ENCODE measurements around the gene GART. TPM values are rescaled to one million over a fixed set of nuclear protein-coding genes. Genes with fewer than 3 reads are reported as not detected.
A peak's percentile ranks its signal among the peaks of the same experiment; 100 is the strongest.

The GART gene
- total RNA-seq, 2 experiments from 2014 or later: 104 to 198 TPM

- Histone ChIP-seq H3K79me2 (ENCODE audit: insufficient read depth, low read depth, low read length) (peaks cover 8% of the 10 kb centered on the region; the same call in 1 of the 2 replicates), H3K9me2 (ENCODE audit: insufficient read depth, low read length) (no peaks in the 10 kb centered on the region), H3K4me2 (ENCODE audit: low read length) (no peak overlapping the region), H3K27ac (ENCODE audit: low read depth, low read length, poor library complexity, severe bottlenecking) (no peak overlapping the region), H3K36me3 (ENCODE audit: insufficient read depth, low read length) (no peaks in the 10 kb centered on the region), H3K4me1 (ENCODE audit: insufficient read depth, low read length, poor library complexity, severe bottlenecking) (peaks cover 14% of the 10 kb centered on the region), H2AFZ (ENCODE audit: low read length) (no peak overlapping the region), H3K4me3 (ENCODE audit: low read depth, low read length, poor library complexity, severe bottlenecking) (no peak overlapping the region), H4K20me1 (ENCODE audit: insufficient read depth, low read length) (no peaks in the 10 kb centered on the region), H3K9me3 (ENCODE audit: low read length) (no peaks in the 10 kb centered on the region)
- POLR2A ChIA-PET: interaction anchor here (0.7 to 4.1 kb wide), 4 partner anchors 9 to 39 kb away, joined by 3 to 43 read pairs (median 6); partner anchors contain the start of gene DNAJC28
- BruUV-seq (replicated peaks): no TSS peak
- TF ChIP-seq CTCF (conservative IDR thresholded peaks at IDR 0.05; ENCODE audit: low read length): no peak
- no peak for TF ChIP-seq EZH2phosphoT487 (IDR thresholded peaks at IDR 0.05; ENCODE audit: borderline replicate concordance, low read depth, low read length)
- DNase-seq (ENCODE audit: low spot score): no peak
- intact Hi-C loops (cut with micrococcal nuclease; ENCODE audit: unreplicated experiment): no loop called here
- CTCF ChIA-PET (ENCODE audit: unreplicated experiment): no interaction called here
Observed at GRCh38 chr21:33481314-33481943, 60.5 kb downstream of the GART start.

- BruUV-seq (replicated peaks): TSS peak; percentile 85
- H3K27ac ChIP-seq (ENCODE audit: low read depth, low read length, poor library complexity, severe bottlenecking): peak overlapping the region; percentile 19
Observed at GRCh38 chr21:33480481-33481103, 61.3 kb downstream of the GART start.

More at GRCh38 chr21:33480481-33481103, 61.3 kb downstream of the GART start:
- H4K20me1 ChIP-seq (ENCODE audit: insufficient read depth, low read length): no peaks in the 10 kb centered on the region
- H3K4me3 ChIP-seq (ENCODE audit: low read depth, low read length, poor library complexity, severe bottlenecking): peak overlapping the region; percentile 88
- no peaks in the 10 kb centered on the region for H3K9me2 ChIP-seq (ENCODE audit: insufficient read depth, low read length)
- no peak for DNase-seq (ENCODE audit: low spot score)
- peak overlapping the region; percentile 86 for H2AFZ ChIP-seq (ENCODE audit: low read length)
- TF ChIP-seq EZH2phosphoT487 (IDR thresholded peaks at IDR 0.05; ENCODE audit: borderline replicate concordance, low read depth, low read length) (no peak), CTCF (conservative IDR thresholded peaks at IDR 0.05; ENCODE audit: low read length) (no peak)
- intact Hi-C loops (cut with micrococcal nuclease; ENCODE audit: unreplicated experiment): loop anchor here (1.0 kb wide), 1 partner anchor 62 kb away; the partner anchor contains the start of gene GART
- ChIA-PET POLR2A (interaction anchor here (0.6 to 4.1 kb wide), 14 partner anchors 10 to 705 kb away, joined by 3 to 43 read pairs (median 4); partner anchors contain the start of genes DNAJC28 and DONSON), CTCF (ENCODE audit: unreplicated experiment) (interaction anchor here (0.7 to 1.2 kb wide), 5 partner anchors 8 to 79 kb away, joined by 3 to 5 read pairs (median 4); partner anchors contain the start of gene DNAJC28)
- no peaks in the 10 kb centered on the region for H3K9me3 ChIP-seq (ENCODE audit: low read length)
- peaks cover 14% of the 10 kb centered on the region for H3K4me1 ChIP-seq (ENCODE audit: insufficient read depth, low read length, poor library complexity, severe bottlenecking)
- peaks cover 8% of the 10 kb centered on the region; the same call in 1 of the 2 replicates for H3K79me2 ChIP-seq (ENCODE audit: insufficient read depth, low read depth, low read length)
- no peaks in the 10 kb centered on the region for H3K36me3 ChIP-seq (ENCODE audit: insufficient read depth, low read length)
- peak overlapping the region; percentile 77 for H3K4me2 ChIP-seq (ENCODE audit: low read length)

Data from OCI-LY7 (cell line).